Osteoblast (primary cell): ENCODE results near the gene CUX1. TPM values are rescaled to one million over a fixed set of nuclear protein-coding genes. Genes with fewer than 3 reads are reported as not detected.

ENCODE experiments used
- DNase-seq: peaks from one replicate; pipeline ENCODE4 v3.0.0; 2011; ENCODE audit warnings: low spot score, mixed read lengths; ENCODE audit not compliant: insufficient read length; ENCODE audit errors: missing footprints
- H2AFZ ChIP-seq: 2 replicates; pipeline ENCODE4 v1.6.0; 2011; ENCODE audit warnings: mild to moderate bottlenecking, low read length
- H3K27ac ChIP-seq: 2 replicates; pipeline ENCODE4 v1.5.1; 2011; ENCODE audit warnings: mild to moderate bottlenecking, low read depth, low read length, moderate library complexity
- H3K27me3 ChIP-seq: 2 replicates; pipeline ENCODE4 v1.6.0; 2012; ENCODE audit warnings: mild to moderate bottlenecking, control low read depth, inconsistent platforms, low read length, moderate library complexity; ENCODE audit not compliant: insufficient read depth
- H3K36me3 ChIP-seq: 2 replicates; pipeline ENCODE4 v1.5.1; 2011; ENCODE audit warnings: mild to moderate bottlenecking, low read length, control low read depth, moderate library complexity; ENCODE audit not compliant: insufficient read depth
- H3K4me1 ChIP-seq: 2 replicates; pipeline ENCODE4 v1.5.1; 2011; ENCODE audit warnings: mild to moderate bottlenecking, low read length, control low read depth, moderate library complexity; ENCODE audit not compliant: insufficient read depth
- H3K4me2 ChIP-seq: 2 replicates; pipeline ENCODE4 v1.6.0; 2011; ENCODE audit warnings: mild to moderate bottlenecking, low read length; ENCODE audit not compliant: insufficient read depth
- H3K4me3 ChIP-seq: fragments of 200-600 bp; sonication (generic); 3 replicates; pipeline ENCODE4 v1.5.1; 2012; ENCODE audit warnings: mild to moderate bottlenecking, low read length, inconsistent platforms; ENCODE audit not compliant: insufficient read depth
- H3K79me2 ChIP-seq: 2 replicates; pipeline ENCODE4 v1.6.0; 2012; ENCODE audit warnings: mild to moderate bottlenecking, low read length, control low read depth, inconsistent platforms; ENCODE audit not compliant: insufficient read depth
- H3K9me3 ChIP-seq: 2 replicates; pipeline ENCODE4 v1.5.1; 2011; ENCODE audit warnings: low read depth, low read length, control low read depth
- H4K20me1 ChIP-seq: 2 replicates; pipeline ENCODE4 v1.6.0; 2012; ENCODE audit warnings: mild to moderate bottlenecking, low read length, control low read depth; ENCODE audit not compliant: insufficient read depth
- total RNA-seq: library from RNA; depleted of rRNA; stranded (reverse); fragments of >200 nt; gene quantifications from 2 replicates; pipeline ENCODE4 v1.2.3, GENCODE V29; 2012
- TF ChIP-seq, protein P1 (sequence below): IDR thresholded peaks from 2 replicates; pipeline ENCODE4 v1.5.1; 2011; ENCODE audit warnings: mild to moderate bottlenecking, low read depth, low read length, moderate library complexity; ENCODE audit errors: extremely low read depth

The CUX1 gene
- total RNA-seq, 1 donor, result 41.6 TPM

DNA sequence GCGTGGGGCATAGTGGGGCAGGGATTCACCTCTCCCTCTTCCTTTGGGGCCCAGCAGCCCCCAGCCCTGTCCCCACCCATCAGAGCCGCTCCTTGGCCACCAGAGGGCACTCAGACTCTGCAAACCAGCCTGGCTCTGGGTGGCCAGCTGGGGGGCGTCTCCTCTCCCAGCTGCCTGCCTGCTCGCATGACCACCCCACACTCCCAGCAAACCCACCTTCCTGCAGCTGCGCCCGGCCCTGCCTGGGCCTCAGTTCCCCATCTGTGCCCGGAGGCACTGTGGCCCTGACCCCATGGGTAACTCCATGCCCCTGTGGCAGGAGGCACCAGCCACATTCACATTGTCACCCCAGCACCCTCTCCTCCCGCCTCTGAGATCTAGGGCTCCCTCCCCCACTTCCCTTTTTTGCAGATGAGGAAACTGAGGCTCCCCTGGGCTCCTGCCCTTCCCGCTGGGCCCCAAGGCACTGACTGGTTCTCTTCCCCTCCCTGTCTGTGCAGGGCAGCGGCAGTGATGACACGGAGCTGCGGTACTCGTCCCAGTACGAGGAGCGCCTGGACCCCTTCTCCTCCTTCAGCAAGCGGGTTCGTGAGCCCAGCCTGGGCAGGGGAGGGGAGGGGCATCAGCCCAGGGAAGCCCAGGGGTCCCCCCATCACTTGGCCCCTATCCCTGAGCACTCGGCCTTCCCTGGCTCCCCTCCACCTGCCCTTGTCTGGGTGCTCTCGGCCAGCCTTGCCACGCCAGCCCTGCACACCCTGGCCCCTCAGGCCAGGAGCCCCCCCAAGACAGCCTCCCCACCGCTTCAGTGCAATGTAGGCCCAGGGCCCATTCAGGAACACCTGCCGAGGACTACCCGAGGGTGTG is 462.3 kb downstream of the CUX1 start:
- no peak overlapping the region for H3K4me3 ChIP-seq
- DNase-seq, result peak; percentile 97
- H3K9me3 ChIP-seq, result no peaks in the 10 kb centered on the region

DNA sequence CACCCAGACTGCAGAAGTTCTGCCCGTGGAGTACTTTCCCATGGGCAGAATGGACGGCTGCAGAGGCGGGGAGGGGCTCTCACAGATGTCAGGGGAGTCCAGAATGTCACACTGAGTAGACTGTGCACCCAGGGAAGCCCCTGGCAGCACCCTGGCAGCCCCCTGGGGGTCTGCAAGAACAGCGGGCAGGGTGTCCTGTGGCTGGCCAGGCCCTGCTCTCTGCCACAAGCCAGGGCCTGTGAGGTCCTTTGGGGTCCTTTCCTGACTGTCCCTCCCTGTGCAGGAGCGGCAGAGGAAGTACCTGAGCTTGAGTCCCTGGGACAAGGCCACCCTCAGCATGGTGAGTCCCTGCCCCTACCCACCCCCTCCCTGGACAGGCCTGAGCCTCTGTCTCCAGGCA is 463.1 kb downstream of the CUX1 start:
- no peaks in the 10 kb centered on the region for H3K4me1 ChIP-seq
- no peak overlapping the region for H3K4me2 ChIP-seq
- no peak overlapping the region for H3K4me3 ChIP-seq
- peaks cover 2% of the 10 kb centered on the region for H3K27me3 ChIP-seq
- no peaks in the 10 kb centered on the region for H3K79me2 ChIP-seq
- no peaks in the 10 kb centered on the region for H3K9me3 ChIP-seq
- no peak for DNase-seq
- TF ChIP-seq, protein P1, sequence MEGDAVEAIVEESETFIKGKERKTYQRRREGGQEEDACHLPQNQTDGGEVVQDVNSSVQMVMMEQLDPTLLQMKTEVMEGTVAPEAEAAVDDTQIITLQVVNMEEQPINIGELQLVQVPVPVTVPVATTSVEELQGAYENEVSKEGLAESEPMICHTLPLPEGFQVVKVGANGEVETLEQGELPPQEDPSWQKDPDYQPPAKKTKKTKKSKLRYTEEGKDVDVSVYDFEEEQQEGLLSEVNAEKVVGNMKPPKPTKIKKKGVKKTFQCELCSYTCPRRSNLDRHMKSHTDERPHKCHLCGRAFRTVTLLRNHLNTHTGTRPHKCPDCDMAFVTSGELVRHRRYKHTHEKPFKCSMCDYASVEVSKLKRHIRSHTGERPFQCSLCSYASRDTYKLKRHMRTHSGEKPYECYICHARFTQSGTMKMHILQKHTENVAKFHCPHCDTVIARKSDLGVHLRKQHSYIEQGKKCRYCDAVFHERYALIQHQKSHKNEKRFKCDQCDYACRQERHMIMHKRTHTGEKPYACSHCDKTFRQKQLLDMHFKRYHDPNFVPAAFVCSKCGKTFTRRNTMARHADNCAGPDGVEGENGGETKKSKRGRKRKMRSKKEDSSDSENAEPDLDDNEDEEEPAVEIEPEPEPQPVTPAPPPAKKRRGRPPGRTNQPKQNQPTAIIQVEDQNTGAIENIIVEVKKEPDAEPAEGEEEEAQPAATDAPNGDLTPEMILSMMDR, result no peak
- H4K20me1 ChIP-seq, result no peaks in the 10 kb centered on the region
- no peak overlapping the region for H2AFZ ChIP-seq
- H3K27ac ChIP-seq, result no peak overlapping the region
- no peaks in the 10 kb centered on the region for H3K36me3 ChIP-seq

More for the DNA sequence above, 462.3 kb downstream of the CUX1 start:
- Histone ChIP-seq H3K27me3 (no peaks in the 10 kb centered on the region), H3K4me1 (no peaks in the 10 kb centered on the region), H3K4me2 (no peak overlapping the region), H3K27ac (no peak overlapping the region), H4K20me1 (no peaks in the 10 kb centered on the region), H3K79me2 (no peaks in the 10 kb centered on the region), H3K36me3 (no peaks in the 10 kb centered on the region), H2AFZ (no peak overlapping the region)
- TF ChIP-seq, protein P1, result peak; percentile 76

DNA sequence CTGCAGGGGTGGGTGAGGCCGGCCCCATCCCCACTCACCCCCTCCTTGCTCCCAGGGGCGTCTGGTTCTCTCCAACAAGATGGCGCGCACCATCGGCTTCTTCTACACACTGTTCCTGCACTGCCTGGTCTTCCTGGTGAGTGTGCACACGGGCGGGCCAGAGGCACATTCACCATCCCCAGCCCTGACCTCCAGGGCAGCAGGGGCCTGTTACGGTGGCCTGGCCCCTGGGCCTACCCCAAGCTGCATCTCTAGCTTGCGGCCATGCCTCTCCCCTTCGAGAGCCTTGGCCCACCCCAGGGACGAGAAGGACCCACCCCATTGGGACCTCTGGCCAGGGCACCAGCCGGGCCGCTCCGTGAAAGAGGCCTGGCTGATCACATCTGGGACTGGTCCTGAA is 464.4 kb downstream of the CUX1 start:
- TF ChIP-seq, protein P1, result no peak
- Histone ChIP-seq H3K79me2 (no peaks in the 10 kb centered on the region), H3K27ac (no peak overlapping the region), H4K20me1 (no peaks in the 10 kb centered on the region), H3K4me3 (no peak overlapping the region), H3K9me3 (no peaks in the 10 kb centered on the region), H2AFZ (no peak overlapping the region), H3K4me2 (no peak overlapping the region), H3K4me1 (peaks cover 7% of the 10 kb centered on the region), H3K36me3 (no peaks in the 10 kb centered on the region), H3K27me3 (peaks cover 2% of the 10 kb centered on the region)
- no peak for DNase-seq
